Amygdala (tissue), 56 donors: ENCODE data around the gene SLC24A3.
"Not testable (repeated sequence)": the region's sequence is repeated elsewhere in the genome, so short reads cannot be mapped to it uniquely, and the experiment has no call there.

Source experiments
- DNase-seq, 56 donors: peaks; one replicate each; lab custom pipeline; 2025; lab: John Stamatoyannopoulos, UW

Gene SLC24A3

DNA sequence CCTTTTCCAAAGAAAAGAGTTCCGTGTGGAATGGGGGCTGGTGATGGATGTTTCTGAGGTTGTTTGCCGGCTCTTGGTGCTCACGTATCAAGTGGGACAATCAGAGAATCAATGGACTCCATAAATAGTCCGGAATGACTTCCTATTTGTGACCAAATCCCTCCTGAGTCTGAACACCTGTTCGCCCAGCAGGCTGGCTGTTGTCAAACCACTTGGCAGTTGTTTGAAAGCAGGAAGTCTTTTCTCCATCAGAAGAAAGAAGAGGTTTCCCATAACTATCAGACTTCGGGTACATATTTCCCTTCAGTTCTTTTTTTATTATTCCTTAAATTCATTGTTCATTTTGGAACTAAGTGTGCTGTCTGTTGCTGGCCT lies 390.9 kb downstream of the SLC24A3 start:
- DNase-seq, result no peak

DNA sequence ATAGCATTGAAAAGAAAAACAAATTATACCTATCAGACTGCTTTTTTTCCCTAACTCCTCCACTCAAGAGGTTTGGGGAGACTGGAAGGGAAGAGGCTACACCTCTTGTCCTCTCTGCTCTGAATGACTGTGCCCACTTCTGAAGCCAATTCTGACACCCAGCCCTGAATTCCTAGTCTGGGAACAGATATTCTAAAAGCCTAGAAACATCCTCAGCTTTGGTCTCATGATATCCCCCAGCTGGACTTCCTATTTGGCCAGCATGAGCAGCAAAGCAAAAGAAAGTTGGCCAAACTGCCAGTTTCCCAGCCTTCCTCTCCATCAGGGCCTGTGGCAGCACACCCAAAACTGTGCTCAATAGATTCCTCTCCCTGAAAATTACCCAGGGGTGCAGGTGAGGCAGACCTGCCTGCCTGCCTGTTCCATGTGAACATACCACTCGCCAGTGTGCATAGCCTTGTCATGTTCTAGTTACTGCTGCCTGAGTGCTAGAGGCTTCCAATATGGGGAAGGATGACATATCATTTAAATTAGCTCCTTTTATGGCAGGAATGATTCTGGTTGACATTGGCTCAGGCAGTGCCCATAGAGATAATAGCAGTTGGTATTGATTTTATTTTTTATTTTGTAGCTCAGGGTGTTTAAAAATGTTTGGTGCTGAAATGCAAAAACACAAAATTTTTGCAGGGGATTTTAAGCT lies 393.5 kb downstream of the SLC24A3 start:
- DNase-seq, result no peak

DNA sequence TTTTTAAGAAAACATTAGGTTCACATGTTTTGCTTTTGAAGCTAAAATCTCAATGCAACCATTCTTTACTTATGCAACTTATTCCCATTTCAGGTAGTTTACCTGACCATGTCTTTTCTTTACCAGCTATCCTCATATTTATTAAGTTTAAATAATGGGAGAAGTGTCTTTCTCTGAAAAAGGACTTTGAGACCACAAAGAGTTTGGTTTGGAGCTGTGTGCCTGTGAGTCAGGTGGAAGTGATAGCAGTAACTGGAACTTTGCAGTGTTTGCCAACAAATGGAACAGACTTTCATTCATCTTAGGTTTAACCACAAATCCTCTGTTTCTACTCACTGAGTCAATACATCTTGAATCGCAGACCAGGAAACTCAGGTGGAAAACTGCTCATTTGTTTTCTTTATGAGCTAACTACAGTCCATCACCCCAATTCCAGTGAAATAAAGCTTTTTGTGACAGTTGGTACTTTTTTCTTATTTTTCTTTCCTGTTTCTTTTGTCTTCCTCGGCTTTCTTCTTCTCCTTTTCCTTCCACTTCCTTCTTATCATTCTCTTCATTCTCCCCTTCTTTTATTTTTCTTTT lies 397.3 kb downstream of the SLC24A3 start:
- no peak for DNase-seq

DNA sequence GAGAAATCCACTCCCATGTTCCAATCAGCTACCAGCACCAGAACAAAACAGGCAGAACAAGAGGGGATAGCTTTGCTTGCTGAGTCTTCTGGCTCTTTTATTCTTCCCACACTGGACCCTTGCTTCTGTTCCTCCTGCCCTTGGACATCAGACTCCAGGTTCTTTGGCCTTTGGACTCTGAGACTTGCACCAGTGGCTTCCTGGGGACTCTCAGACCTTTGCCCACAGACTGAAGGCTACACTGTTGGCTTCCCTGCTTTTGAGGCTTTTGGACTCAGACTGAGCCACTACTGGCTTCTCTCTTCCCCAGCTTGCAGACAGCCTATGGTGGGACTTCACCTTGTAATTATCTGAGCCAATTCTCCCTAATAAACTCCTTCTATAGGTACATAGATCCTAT lies 403.2 kb downstream of the SLC24A3 start:
- no peak for DNase-seq

DNA sequence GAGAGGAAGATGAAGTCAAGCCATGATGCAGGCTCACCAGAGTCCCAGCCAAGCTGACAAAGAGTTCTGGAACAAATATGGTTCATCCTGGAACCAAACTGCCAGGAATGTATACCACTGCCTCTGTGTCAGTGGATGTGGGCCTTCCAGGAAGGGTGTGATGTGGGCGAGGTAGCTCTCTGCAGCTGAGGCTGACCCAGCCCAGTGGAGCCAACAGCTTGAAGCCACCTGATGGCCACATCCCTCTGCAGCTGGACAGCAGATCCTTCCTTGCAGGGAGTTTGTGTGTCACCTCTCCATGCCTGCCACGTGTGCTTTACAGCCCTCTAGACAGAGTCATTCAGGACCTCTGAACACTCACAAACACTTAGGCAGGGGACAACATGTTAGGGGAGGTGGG lies 403.6 kb downstream of the SLC24A3 start:
- DNase-seq, result no peak

DNA sequence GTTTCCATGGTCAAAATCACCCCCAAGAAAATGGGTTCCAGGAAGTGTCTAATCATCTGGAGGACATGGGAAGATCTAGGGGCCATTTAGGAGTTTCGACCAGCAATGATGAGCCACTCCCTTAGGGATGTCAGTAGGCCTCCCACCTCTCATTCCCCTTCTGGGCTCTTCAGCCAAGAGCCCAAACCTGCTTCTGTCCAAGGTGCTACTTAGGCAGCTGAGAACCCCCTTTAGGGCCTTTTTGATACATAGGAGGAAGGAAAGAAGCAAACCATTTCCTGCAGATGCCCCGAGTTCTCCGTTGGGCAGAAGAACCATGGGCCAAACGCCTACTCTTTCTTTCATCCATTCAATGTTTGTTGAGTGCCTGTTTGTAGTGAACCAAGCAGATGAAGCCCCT lies 404.2 kb downstream of the SLC24A3 start:
- DNase-seq, result no peak

DNA sequence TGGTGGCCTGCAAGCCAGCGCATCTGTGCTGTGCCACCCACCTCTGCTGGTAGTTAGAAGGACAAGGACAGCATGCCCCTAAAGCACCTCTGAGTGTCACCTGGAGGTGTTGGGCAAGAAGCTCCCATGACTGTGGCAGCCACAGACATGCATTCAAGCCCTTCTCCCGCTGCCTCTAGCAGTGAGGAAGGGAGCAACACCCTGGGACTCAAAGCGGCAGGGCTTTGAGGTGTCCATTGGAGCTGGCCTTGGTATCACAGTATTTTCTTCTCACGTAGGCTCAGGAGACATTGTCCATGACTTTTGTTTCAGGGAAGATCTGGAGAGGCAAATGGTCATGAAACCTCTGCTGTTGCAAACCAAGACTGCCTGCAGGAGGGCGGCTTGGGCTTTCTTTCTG lies 404.8 kb downstream of the SLC24A3 start:
- DNase-seq, result no peak

DNA sequence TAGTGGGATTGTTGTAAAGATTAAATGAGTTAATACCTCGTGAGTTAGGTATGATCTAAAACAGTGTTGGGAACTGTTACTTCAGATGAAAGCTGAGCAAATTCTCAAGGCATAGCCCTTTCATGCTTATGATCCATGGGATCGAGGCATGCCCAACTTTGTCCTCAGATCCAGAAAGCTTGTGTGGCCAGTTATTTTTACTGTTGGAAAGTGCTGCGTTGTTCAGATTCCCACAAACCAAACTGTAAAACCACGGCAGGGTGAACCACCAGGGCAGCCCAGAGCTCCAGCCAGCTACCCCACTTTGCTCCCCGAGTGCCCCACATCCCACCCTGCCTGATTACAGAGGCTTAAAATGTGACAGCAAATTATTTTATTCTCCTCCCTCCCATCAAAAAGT lies 406.3 kb downstream of the SLC24A3 start:
- DNase-seq, result no peak

DNA sequence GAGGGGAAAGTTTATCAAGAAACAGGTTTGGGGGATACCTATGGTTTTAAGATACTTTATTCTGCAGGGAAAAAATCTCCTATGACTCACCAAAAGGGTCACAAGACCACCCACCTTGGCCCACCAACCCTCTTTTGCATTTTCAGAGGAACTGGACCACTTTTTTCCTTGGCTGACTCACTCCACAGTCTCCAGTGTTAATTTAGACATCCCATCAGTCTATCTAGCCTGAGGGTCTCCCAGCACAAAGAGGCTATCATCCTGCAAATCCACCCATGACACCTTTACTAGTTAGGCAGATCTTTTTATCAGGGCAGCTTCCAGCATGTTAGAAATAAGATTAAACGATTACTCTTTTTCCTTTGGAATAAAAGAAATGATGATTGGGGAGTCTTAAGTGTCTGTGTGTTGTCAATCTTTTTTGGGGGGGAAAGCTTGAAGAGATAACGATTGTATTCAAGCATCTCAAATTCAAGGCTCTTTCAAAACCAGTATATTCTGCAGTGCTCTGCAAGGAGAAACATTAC lies 407.5 kb downstream of the SLC24A3 start:
- no peak for DNase-seq

DNA sequence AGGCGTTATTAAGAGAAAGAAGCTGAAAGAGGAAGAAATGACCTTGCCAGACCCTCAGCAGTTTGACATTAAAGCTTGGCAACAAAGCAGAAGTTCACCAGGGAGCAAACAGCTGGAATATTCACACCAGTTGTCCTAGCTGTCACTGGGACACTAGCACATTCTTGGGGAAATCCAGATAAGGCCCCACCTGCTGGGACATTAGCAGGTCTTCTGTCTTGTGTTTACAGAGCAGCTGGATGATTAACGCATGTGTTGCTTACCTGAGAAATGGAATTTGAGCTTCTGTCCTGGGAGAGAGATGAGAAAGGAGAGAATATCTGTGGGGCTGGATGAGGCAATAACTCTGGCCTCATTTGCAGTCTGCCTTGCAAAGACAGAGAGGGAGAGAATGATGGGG lies 408.0 kb downstream of the SLC24A3 start:
- DNase-seq, result no peak

DNA sequence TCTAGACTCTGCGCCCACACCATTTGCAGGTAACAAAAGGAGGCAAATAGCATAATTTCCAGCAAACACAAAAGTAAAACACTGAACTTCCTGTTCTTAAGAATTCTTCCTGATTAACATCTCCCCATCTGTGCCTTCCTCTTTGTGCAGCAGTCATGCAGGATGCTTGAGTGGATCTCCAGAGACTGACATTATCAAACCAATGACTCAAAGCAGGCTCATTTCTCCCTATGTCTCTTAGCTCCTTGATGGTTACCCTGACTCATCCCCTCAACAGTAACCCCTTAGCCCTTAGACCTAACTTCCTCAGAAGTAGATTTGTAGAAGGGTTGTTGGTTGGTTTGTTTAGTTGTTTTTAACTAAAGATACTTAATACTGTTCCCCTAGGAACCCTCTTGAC lies 408.6 kb downstream of the SLC24A3 start:
- DNase-seq, result no peak

DNA sequence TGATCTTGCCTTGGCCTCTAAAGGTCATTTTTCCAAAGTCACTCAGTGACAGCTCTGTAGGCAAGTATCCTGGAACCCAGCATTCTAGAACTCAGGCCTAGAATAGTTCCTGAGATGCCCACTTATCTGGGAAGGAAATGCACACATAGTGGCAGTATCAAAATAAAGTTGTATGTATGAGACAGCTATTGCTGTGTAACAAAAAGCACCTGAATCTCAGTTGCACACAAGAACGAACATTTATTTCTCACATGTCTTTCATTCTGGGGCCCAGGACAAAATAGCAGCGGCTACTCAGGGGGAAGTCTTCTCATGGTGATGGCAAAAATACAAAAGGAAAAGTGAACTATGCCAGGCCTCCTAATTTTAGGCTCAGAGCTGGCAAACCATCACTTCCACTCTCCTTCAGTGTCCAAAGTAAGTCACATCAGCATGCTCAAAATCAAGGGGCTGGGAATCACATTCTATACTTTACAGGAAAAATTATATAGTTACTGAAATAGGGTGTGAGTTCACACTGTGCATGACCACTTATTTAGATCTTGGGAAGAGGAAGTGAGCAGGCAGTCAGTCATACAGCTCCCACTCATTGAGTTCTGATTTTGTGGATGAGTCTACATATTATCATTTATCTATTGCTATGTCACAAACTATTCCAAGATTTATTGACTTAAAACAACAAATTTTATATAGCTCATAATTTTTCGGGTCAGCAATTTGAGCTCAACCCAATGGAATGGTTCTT lies 412.0 kb downstream of the SLC24A3 start:
- no peak for DNase-seq

DNA sequence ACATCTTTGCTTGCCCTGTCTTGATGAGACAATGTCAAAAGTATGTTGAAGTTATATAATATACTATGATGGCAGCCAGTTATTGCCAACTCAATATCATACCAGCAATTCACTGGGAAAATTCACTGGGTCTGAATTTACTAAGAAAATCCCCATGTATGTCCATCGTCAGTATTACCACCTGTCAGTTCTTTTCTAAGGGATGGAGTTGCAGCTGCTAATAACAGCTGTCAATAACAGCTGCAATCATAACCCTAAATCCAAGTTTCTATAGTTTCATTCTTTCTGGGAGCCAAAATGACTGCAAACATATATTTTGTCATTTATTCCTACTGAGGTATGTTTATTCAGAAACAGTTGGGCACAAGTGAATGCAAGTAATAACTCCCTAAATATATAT lies 413.0 kb downstream of the SLC24A3 start:
- DNase-seq, result no peak

DNA sequence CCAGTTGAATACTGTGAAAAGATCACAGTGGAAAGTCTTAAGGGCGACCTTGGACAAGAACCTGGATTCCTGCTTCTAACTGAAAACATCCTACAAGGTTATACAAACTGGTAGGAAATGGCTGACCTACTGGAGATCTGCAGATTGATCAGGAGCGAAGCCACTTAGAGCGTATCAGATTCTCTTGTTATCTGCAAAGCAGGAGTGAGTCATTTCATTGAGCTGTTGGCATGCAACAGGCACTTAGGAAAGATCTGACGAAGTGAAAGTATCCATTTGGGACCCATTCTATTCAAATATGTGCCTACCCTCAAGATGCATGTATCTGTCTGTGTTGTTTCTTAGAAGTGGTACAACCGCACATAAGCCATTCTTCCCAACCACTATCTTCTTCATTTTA lies 414.5 kb downstream of the SLC24A3 start:
- no peak for DNase-seq

DNA sequence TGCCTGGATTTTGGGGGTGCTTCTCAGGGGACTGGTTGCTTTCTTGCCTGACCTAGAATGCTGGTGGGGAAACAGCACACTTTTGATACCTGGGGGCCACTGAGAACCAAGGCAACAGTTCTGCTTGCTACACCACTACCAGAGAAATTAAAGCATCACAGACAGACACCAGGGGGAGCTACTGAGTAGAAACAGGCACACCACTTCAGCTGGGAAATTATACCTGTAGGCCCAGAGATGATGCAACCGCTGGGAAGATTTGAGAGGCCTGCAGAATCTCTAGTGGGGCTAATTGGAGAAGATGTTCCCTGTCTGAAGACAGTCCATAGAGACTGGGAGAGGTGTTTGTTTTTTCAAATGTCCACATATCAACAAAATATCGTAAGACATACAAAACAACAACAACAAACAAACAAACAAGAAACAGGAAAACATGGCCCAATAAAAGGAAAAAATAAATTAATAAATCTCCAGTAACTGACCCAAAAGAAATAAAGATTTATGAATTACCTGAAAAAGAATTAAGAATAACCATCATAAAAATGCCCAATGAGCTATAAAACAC lies 416.2 kb downstream of the SLC24A3 start:
- DNase-seq, result peak in 2 of 56 donors; percentile 1 to 25

DNA sequence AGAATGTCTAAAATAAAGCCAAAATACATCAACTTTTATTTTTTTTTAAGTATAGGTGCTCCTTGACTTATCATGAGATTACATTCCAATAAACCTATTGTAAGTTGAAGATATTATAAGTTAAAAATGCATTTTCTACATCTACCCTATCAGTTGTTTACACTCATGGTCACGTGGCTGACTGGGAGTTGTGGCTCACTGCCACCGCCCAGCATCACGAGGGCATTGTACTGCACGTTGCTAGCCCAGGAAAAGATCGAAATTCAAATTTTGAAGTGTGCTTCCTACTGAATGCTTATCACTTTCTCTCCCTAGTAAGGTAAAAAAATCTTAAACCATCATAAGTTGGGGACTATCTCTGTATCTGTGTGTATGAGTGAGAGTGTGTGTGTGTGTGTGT lies 419.0 kb downstream of the SLC24A3 start:
- DNase-seq, result no peak

DNA sequence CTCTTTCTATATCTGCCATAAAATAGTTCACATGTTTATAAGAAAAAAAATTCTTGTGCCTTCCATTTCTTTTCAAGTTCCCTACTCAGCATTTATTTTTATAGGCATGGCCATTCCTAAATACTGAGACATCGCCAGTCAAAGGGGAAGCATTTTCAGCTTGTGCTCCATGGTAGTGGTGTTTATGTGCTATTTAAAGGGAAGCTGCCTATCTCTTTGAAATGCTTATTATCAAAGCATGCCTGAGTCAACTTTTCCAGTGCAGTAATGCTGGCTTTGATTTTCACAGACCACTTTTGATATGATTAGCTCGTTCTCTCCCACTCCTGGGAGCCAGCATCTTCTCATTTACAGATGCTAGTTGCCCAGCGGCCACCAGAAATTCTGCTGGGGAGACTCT lies 421.5 kb downstream of the SLC24A3 start:
- DNase-seq, result no peak

DNA sequence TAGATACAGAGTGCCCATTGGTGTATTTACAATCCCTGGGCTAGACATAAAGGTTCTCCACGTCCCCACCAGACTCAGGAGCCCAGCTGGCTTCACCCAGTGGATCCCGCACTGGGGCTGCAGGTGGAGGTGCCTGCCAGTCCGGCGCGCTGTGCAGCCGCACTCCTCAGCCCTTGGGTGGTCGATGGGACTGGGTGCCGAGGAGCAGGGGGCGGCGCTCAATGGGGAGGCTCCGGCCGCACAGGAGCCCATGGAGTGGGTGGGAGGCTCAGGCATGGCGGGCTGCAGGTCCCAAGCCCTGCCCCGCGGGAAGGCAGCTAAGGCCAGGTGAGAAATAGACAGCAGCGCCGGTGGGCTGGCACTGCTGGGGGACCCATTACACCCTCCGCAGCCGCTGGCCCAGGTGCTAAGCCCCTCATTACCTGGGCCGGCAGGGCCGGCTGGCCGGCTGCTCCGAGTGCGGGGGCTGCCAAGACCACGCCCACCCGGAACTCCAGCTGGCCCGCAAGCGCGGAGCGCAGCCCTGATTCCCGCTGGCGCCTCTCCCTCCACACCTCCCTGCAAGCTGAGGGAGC lies 427.1 kb downstream of the SLC24A3 start:
- not testable (repeated sequence) for DNase-seq

DNA sequence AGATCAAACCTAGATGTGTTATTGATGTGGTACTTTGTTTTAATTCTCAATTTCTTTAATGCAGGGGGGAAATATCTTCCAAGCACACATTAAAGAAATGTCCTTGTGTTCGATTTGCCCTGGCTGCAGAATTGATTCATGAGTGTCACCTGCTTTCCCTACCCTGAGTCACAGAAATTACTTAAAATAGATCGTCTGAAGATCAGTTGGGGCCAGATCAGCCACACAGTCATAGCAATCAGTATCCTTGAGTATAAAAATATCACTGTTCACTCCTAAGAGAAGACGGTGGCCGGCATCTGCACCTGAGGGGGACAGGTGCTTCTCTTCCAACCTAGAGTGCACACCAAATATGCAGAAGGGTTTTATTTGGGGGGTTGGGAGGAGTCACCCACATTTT lies 430.4 kb downstream of the SLC24A3 start:
- no peak for DNase-seq

DNA sequence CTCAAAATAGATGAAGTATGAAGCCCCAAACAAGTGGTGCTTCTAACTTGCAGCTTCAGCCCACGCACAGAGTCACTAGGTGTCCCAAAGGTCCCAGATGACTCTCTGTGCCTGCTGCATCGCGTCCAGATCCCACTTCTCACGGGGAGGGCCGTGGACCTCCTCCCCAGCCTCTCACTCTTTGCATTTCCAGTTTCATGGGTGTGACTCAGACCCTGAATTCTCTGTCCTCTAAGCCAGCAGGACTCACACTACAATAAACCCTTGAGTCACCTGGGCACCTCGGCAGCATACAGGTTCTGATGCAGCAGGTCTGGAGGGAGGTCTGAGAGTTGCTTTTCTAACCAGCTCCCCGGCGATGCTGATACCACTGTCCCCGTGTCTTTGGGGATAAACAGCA lies 431.6 kb downstream of the SLC24A3 start:
- DNase-seq, result no peak

DNA sequence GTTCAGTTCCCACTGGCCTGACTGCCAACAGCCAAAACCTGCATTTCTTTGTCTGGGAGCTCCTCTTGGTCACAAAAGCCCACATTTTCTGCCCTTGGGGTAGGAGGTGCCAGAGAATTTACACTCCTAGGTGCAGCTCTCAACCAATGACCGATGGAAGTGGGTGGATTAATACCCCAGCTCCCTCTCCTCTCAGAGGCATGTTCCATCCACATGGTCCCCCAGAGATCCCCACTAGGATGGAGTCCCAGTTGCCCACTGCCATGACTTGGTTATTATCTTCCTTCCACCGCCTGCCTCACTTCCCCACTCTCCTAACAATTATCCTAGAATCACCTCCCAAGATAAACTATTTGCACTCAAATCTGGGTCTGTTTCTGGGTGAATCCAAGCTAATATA lies 434.5 kb downstream of the SLC24A3 start:
- no peak for DNase-seq
